HG02623 (cell line): ENCODE data around the gene CCR8.
"Not testable (repeated sequence)": the region's sequence is repeated elsewhere in the genome, so short reads cannot be mapped to it uniquely, and the experiment has no call there.

Experiments
- ATAC-seq: cut with Tn5 transposase; IDR thresholded peaks from one replicate; pipeline ENCODE4 v1.9.1; 2021; ENCODE audit warnings: moderate library complexity; ENCODE audit not compliant: unreplicated experiment

Gene CCR8

GRCh38 chr3:39313289-39313688 is 16.2 kb upstream of the CCR8 start:
- no peak for ATAC-seq

- no peak for ATAC-seq
These were observed 14.1 kb upstream of the CCR8 start for GRCh38 chr3:39315420-39315819.

- no peak for ATAC-seq
These were observed 11.8 kb upstream of the CCR8 start for GRCh38 chr3:39317571-39318169.

GRCh38 chr3:39318301-39318700 is 11.2 kb upstream of the CCR8 start:
- ATAC-seq = no peak

- no peak for ATAC-seq
These were observed 10.3 kb upstream of the CCR8 start for GRCh38 chr3:39319249-39319648.

- ATAC-seq = not testable (repeated sequence)
These were observed 7.9 kb upstream of the CCR8 start for GRCh38 chr3:39321574-39321983.

GRCh38 chr3:39322209-39322715 is 7.2 kb upstream of the CCR8 start:
- ATAC-seq = not testable (repeated sequence)

- ATAC-seq = no peak
These were observed 6.6 kb upstream of the CCR8 start for GRCh38 chr3:39322936-39323335.

GRCh38 chr3:39323494-39323893 is 6.0 kb upstream of the CCR8 start:
- no peak for ATAC-seq

- no peak for ATAC-seq
These were observed 4.3 kb upstream of the CCR8 start for GRCh38 chr3:39325236-39325635.

GRCh38 chr3:39327053-39327745 is 2.3 kb upstream of the CCR8 start:
- no peak for ATAC-seq

GRCh38 chr3:39327746-39328349 is 1.7 kb upstream of the CCR8 start:
- ATAC-seq = peak; percentile 68

GRCh38 chr3:39330824-39331223 is 1.3 kb downstream of the CCR8 start:
- no peak for ATAC-seq

- ATAC-seq = no peak
These were observed 3.0 kb downstream of the CCR8 start for GRCh38 chr3:39332525-39332924.

- no peak for ATAC-seq
These were observed 4.1 kb downstream of the CCR8 start for GRCh38 chr3:39333607-39334006.

- no peak for ATAC-seq
These were observed 4.7 kb downstream of the CCR8 start for GRCh38 chr3:39334205-39334604.

GRCh38 chr3:39338201-39338600 is 8.7 kb downstream of the CCR8 start:
- ATAC-seq = no peak

GRCh38 chr3:39339086-39339485 is 9.6 kb downstream of the CCR8 start:
- ATAC-seq = no peak

GRCh38 chr3:39343076-39343717 is 13.7 kb downstream of the CCR8 start:
- no peak for ATAC-seq

GRCh38 chr3:39343760-39344159 is 14.3 kb downstream of the CCR8 start:
- ATAC-seq = no peak

GRCh38 chr3:39344746-39345344 is 15.3 kb downstream of the CCR8 start:
- no peak for ATAC-seq
